Testis (tissue), 3 donors: ENCODE results near the gene SF3B2. TPM values are rescaled to one million over a fixed set of nuclear protein-coding genes. Genes with fewer than 3 reads are reported as not detected.

ENCODE experiments used
- DNase-seq: peaks from one replicate; pipeline ENCODE4 v3.0.0-alpha.2; 2019
- H3K27ac ChIP-seq, 2 donors: fragments of 200-600 bp; sonication (generic); one replicate each; pipeline ENCODE4 v1.5.1; 2019
- H3K27me3 ChIP-seq: fragments of 200-600 bp; sonication (generic); one replicate; pipeline ENCODE4 v1.5.1; 2019
- H3K36me3 ChIP-seq: fragments of 200-600 bp; sonication (generic); one replicate; pipeline ENCODE4 v1.5.1; 2017; ENCODE audit warnings: low read depth; ENCODE audit errors: missing control alignments
- H3K4me1 ChIP-seq: fragments of 200-600 bp; sonication (generic); one replicate; pipeline ENCODE4 v1.5.1; 2019
- H3K4me3 ChIP-seq, 2 donors: fragments of 200-600 bp; sonication (generic); one replicate each; pipeline ENCODE4 v1.5.1; 2017 to 2019
- H3K9me3 ChIP-seq: fragments of 200-600 bp; sonication (generic); one replicate; pipeline ENCODE4 v1.5.1; 2017
- POLR2A ChIP-seq: fragments of 450-650 bp; IDR thresholded peaks from one replicate; pipeline ENCODE4 v1.6.1; 2017; ENCODE audit warnings: antibody characterized with exemption, mild to moderate bottlenecking, moderate library complexity
- WGBS, 2 donors: methylation state at CpG; one replicate each; pipeline ENCODE4 v1.1.5; 2018; 5-methylcytosine and 5-hydroxymethylcytosine counted together
- intact Hi-C: fragments of 100-400 bp; cut with DNase I; formaldehyde crosslinking; loops from one replicate; pipeline ENCODE4 v1.15.1; 2023; ENCODE audit warnings: low total_unique reads
- polyA plus RNA-seq: library from polyadenylated mRNA; stranded (reverse); fragments of 350-450 nt; fragmentation: Illumina TruSeq; extraction: RNeasy Lipid Tissue Mini Kit (QIAGEN cat#74804); gene quantifications from one replicate; pipeline ENCODE4 v1.2.3, GENCODE V29; 2014; ENCODE audit warnings: low read depth, low replicate concordance; ENCODE audit not compliant: insufficient read depth
- total RNA-seq, 2 donors: library from RNA; depleted of rRNA; stranded (reverse); fragments of >200 nt; gene quantifications; one replicate each; pipeline ENCODE4 v1.2.3, GENCODE V29; 2016
- TF ChIP-seq, protein P1 (sequence below), 3 experiments: fragments of 450-650 bp in 2 of 3; fragments of 200-600 bp in 1 of 3; sonication (generic) in 1 of 3; IDR thresholded peaks; one replicate each; pipeline ENCODE4 v1.5.1; 2016 to 2019; ENCODE audit warnings: antibody characterized with exemption in 3 of 3, mild to moderate bottlenecking in 2 of 3, moderate library complexity in 1 of 3

SF3B2 gene
- total and polyA plus RNA-seq, 3 donors from 2014 or later, result 307 to 341 (median 315) TPM

DNA sequence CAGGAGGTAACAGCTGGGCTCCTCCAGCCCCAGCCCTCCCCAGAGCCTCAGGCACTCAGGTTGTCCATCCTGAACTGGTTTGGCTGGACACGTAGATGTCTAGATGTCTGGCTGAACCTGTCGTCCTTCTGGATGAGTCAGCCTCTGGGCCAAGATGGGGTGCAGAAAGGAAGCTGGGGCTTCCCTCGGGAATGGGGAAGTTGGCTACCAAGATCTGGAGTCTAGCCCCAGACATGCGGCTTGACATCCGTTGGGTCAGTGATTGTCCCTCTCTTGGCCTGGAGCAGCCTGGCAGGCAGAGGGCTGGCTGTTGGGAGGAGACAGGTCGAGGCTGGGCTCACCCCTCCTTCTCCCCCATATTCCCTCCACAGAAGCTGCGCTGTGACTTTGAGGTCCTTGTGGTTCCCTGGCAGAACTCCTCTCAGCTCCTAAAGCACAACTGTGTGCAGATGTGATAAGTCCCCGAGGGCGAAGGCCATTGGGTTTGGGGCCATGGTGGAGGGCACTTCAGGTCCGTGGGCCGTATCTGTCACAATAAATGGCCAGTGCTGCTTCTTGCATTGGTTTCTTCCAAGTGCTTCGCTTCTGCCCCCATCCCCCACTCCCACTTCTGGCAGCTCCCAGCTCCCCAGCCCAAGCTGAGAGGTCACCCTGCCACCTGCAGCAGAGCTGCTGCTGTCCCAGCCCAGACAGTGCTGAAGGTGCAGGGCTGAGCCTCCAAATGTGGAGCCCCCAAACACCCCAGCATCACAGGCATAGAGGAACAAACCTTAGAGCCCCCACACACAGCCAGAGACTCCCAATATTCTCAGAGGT, 39.0 kb upstream of the SF3B2 start:
- H3K36me3 ChIP-seq, result no peaks in the 10 kb centered on the region
- TF ChIP-seq, protein P1, sequence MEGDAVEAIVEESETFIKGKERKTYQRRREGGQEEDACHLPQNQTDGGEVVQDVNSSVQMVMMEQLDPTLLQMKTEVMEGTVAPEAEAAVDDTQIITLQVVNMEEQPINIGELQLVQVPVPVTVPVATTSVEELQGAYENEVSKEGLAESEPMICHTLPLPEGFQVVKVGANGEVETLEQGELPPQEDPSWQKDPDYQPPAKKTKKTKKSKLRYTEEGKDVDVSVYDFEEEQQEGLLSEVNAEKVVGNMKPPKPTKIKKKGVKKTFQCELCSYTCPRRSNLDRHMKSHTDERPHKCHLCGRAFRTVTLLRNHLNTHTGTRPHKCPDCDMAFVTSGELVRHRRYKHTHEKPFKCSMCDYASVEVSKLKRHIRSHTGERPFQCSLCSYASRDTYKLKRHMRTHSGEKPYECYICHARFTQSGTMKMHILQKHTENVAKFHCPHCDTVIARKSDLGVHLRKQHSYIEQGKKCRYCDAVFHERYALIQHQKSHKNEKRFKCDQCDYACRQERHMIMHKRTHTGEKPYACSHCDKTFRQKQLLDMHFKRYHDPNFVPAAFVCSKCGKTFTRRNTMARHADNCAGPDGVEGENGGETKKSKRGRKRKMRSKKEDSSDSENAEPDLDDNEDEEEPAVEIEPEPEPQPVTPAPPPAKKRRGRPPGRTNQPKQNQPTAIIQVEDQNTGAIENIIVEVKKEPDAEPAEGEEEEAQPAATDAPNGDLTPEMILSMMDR (IDR thresholded peaks at IDR 0.05), result no peak
- TF ChIP-seq POLR2A, result no peak
- H3K4me3 ChIP-seq, result no peak overlapping the region
- no peak for DNase-seq
- H3K9me3 ChIP-seq, result no peaks in the 10 kb centered on the region
- no peaks in the 10 kb centered on the region for H3K27me3 ChIP-seq
- no peak overlapping the region for H3K27ac ChIP-seq
- H3K4me1 ChIP-seq, result peaks cover 3% of the 10 kb centered on the region
- intact Hi-C loops, result no loop called here
- 66 to 67% methylated on average over 5 to 12 of the region's 12 CpGs for WGBS, 2 donors

DNA sequence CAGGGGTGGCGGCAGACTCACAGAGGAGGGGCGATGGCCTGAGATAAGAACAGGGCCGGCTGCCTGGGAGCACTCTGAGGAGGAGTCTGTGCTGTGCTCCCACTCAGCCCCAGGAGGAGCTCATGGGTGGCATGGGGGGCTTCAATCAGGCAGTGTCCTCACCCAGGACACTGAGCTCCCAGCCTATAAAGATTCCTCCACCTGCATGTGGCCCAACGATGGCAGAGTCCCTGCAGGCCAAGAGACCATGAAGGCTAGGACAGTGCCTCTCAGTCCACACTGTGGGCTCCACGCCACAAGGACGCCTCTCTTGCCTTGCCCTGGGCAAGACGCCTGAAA, 38.4 kb upstream of the SF3B2 start:
- Histone ChIP-seq H3K4me3 (no peak overlapping the region), H3K27me3 (no peaks in the 10 kb centered on the region), H3K36me3 (no peaks in the 10 kb centered on the region), H3K27ac (no peak overlapping the region), H3K4me1 (peaks cover 3% of the 10 kb centered on the region), H3K9me3 (no peaks in the 10 kb centered on the region)
- 72% methylated on average over 2 to 7 of the region's 7 CpGs for WGBS, 2 donors
- TF ChIP-seq, protein P1 (IDR thresholded peaks at IDR 0.05), result no peak
- no peak for TF ChIP-seq POLR2A
- intact Hi-C loops, result no loop called here
- no peak for DNase-seq

DNA sequence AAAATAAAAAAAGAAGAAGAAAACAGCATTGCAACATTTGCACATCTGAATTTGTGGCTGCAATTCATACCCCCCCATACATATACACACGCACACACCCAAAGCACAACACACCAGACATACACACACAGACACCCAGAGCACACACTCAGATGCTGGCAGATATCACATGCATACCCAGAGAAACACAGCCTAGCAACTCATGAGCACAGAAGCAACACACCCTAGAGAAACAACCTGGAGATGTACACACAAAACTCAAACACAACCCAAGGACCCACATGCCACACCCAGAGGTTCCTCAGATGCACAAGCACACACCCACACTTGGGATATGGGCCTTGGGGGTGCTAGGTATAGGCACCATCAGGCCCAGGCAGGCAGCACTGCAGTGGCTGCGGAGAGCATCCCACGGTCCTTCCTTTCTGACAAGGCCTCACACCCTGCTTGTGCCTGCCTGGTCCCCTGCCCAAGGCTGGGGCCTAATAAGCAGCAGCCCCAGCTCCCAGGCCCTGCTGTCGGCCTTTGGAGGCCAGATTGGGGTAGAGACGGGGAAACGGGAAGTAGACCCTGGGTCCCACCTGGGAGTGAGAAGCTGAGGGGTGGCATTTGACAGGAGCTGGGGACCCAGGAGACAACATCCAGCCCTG, 37.2 kb upstream of the SF3B2 start:
- WGBS, 2 donors, result 89 to 100% methylated on average over 2 to 6 of the region's 6 CpGs
- H3K27ac ChIP-seq, result no peak overlapping the region
- no peaks in the 10 kb centered on the region for H3K27me3 ChIP-seq
- H3K4me1 ChIP-seq, result peaks cover 3% of the 10 kb centered on the region
- intact Hi-C loops, result no loop called here
- TF ChIP-seq POLR2A, result no peak
- TF ChIP-seq, protein P1 (IDR thresholded peaks at IDR 0.05), result no peak
- H3K4me3 ChIP-seq, result no peak overlapping the region
- no peaks in the 10 kb centered on the region for H3K9me3 ChIP-seq
- no peak for DNase-seq
- no peaks in the 10 kb centered on the region for H3K36me3 ChIP-seq

DNA sequence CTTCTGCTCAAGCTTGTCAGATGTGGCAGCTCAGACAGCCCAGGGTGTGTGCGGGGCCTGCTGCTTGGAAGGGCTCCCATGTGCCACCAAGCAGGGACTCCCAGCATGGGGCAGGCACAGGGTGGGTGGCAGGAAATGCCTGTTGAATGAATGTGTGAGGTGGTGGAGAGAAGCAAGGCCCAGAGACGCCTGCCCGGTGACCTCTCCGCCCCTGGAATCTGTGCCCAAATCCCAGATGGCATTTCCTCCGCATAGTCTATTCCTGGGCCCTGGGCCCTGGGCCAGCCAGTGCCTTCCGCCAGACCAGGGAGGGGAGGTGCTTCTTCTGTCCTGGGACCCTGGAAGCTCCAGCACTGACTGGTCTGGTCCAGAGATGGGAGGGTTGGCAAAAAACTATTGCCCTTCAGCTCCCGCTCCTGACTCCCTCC, 36.7 kb upstream of the SF3B2 start:
- no peak for DNase-seq
- Histone ChIP-seq H3K9me3 (no peaks in the 10 kb centered on the region), H3K27ac (no peak overlapping the region), H3K4me3 (no peak overlapping the region), H3K27me3 (no peaks in the 10 kb centered on the region), H3K36me3 (no peaks in the 10 kb centered on the region), H3K4me1 (peaks cover 3% of the 10 kb centered on the region)
- 78% methylated on average over 7 of the region's 7 CpGs; no CpG with 5 or more reads in 1 of the 2 donors for WGBS, 2 donors
- intact Hi-C loops, result no loop called here
- TF ChIP-seq, protein P1 (IDR thresholded peaks at IDR 0.05), result no peak
- no peak for TF ChIP-seq POLR2A
